K562 (cell line): ENCODE data around the gene ADRM1.
A peak's percentile ranks its signal among the peaks of the same experiment; 100 is the strongest.

Source experiments
- EP300 ChIP-seq: IDR thresholded peaks from 2 replicates; pipeline ENCODE4 v1.6.1; 2012; ENCODE audit warnings: low read length, improper control_type of control experiment
- JUND ChIP-seq, 2 experiments: IDR thresholded peaks; 2 replicates in 1 of 2; 3 replicates in 1 of 2; pipeline ENCODE4 v1.6.1; 2011; ENCODE audit warnings: borderline replicate concordance in 2 of 2, low read depth in 2 of 2, low read length in 2 of 2, improper control_type of control experiment in 1 of 2, missing biosample characterization in 1 of 2, missing genetic modification characterization in 1 of 2, missing genetic modification reagents in 1 of 2
- PCBP1 ChIP-seq: fragments of 200-400 bp; formaldehyde crosslinking; IDR thresholded peaks from 2 replicates; pipeline ENCODE4 v1.6.1; 2018; ENCODE audit warnings: mild to moderate bottlenecking, low read depth, low read length; ENCODE audit not compliant: poor library complexity, severe bottlenecking
- POLR2A ChIP-seq: fragments of 450-650 bp; conservative IDR thresholded peaks from 2 replicates; pipeline ENCODE4 v1.6.1; 2016
- POLR2AphosphoS2 ChIP-seq: IDR thresholded peaks from 2 replicates; pipeline ENCODE4 v1.6.1; 2012; ENCODE audit warnings: low read length, improper control_type of control experiment
- RFX5 ChIP-seq: IDR thresholded peaks from 2 replicates; pipeline ENCODE4 v1.6.1; 2011; ENCODE audit warnings: low read depth, mild to moderate bottlenecking, improper control_type of control experiment, low read length
- SREBF1 ChIP-seq: fragments of 150-350 bp; IDR thresholded peaks from 2 replicates; pipeline ENCODE4 v1.6.1; 2014; ENCODE audit warnings: antibody characterized with exemption, low read depth, low read length, borderline replicate concordance
- ZNF41 ChIP-seq: fragments of 250-450 bp; sonication (Bioruptor Pico); conservative IDR thresholded peaks from 2 replicates; pipeline ENCODE4 v1.4.0; 2020; ENCODE audit warnings: mild to moderate bottlenecking
- ZNF551 ChIP-seq: fragments of 250-450 bp; sonication (Bioruptor Pico); IDR thresholded peaks from 2 replicates; pipeline ENCODE4 v1.5.0; 2021; ENCODE audit warnings: mild to moderate bottlenecking, moderate library complexity
- TF ChIP-seq, protein P1 (sequence below): sonication (generic); formaldehyde crosslinking; IDR thresholded peaks from 2 replicates; pipeline ENCODE4 v1.8.1; 2022; ENCODE audit warnings: missing genetic modification reagents

DNA sequence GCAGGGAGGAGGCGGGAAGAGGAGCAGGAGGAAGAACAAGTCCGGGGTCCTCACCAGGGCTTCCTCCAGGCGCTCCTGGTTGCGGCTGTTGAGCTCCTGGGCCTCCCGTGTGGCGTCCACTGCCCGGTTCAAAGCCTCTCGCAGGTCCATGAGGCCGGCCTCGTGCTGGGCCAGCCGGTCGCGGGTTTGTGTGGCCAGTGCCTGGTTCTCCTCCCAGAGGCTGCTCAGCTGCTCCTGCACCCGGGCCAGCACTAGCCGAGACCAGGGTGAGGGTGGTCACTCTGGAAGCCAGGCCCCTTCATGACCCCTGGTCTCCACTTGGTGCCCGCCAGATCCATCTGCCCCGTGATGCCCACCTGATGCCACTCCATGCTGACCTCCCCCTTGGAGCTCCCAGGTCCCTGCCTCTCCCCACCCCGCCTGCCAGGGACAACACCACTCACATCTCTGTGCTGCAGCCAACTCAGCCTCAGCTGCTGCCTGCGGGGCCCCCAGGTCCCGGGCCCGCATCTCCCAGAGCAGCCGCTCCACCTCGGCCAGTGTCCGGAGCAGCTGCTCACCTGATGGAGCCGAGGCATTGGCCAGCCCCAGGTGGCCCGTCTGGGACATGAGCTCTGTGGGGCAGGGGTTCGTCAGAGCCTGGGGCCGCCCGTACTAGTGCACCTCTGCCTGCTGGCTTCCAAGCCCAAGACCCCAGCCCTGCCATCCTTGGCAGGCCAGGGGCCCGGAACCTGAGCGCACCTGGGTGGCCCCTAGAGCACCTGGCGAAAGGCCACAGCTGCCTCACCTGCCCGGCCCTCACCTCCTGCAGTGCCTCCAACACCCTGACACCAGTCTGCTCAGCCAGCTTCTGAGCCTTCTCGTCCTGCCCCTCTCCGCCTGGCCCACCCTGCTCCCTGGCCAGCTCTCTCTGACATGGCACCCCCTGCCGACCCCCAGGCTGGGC lies 15.9 kb downstream of the ADRM1 start:
- TF ChIP-seq, protein P1, sequence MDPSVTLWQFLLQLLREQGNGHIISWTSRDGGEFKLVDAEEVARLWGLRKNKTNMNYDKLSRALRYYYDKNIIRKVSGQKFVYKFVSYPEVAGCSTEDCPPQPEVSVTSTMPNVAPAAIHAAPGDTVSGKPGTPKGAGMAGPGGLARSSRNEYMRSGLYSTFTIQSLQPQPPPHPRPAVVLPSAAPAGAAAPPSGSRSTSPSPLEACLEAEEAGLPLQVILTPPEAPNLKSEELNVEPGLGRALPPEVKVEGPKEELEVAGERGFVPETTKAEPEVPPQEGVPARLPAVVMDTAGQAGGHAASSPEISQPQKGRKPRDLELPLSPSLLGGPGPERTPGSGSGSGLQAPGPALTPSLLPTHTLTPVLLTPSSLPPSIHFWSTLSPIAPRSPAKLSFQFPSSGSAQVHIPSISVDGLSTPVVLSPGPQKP (CRISPR knock-in tag): no peak
- no peak for TF ChIP-seq JUND (IDR thresholded peaks at IDR 0.05; ENCODE audit: borderline replicate concordance, low read depth, low read length)
- TF ChIP-seq JUND (tag; IDR thresholded peaks at IDR 0.05; ENCODE audit: borderline replicate concordance, low read depth, low read length): no peak
- no peak for TF ChIP-seq POLR2AphosphoS2
- TF ChIP-seq SREBF1: no peak
- TF ChIP-seq ZNF41: no peak
- TF ChIP-seq EP300: no peak
- TF ChIP-seq RFX5: no peak
- TF ChIP-seq ZNF551 (CRISPR knock-in tag): no peak
- TF ChIP-seq POLR2A: no peak
- peak; percentile 65 for TF ChIP-seq PCBP1
